HG02840 (cell line): ENCODE data around the gene PSENEN.

Source experiments
- ATAC-seq: cut with Tn5 transposase; IDR thresholded peaks from one replicate; pipeline ENCODE4 v1.9.1; 2021; ENCODE audit warnings: mild to moderate bottlenecking, moderate library complexity, moderate number of reproducible peaks; ENCODE audit not compliant: unreplicated experiment, low FRiP score

PSENEN gene

GRCh38 chr19:35732540-35733179 lies 12.8 kb upstream of the PSENEN start:
- ATAC-seq, result no peak

DNA sequence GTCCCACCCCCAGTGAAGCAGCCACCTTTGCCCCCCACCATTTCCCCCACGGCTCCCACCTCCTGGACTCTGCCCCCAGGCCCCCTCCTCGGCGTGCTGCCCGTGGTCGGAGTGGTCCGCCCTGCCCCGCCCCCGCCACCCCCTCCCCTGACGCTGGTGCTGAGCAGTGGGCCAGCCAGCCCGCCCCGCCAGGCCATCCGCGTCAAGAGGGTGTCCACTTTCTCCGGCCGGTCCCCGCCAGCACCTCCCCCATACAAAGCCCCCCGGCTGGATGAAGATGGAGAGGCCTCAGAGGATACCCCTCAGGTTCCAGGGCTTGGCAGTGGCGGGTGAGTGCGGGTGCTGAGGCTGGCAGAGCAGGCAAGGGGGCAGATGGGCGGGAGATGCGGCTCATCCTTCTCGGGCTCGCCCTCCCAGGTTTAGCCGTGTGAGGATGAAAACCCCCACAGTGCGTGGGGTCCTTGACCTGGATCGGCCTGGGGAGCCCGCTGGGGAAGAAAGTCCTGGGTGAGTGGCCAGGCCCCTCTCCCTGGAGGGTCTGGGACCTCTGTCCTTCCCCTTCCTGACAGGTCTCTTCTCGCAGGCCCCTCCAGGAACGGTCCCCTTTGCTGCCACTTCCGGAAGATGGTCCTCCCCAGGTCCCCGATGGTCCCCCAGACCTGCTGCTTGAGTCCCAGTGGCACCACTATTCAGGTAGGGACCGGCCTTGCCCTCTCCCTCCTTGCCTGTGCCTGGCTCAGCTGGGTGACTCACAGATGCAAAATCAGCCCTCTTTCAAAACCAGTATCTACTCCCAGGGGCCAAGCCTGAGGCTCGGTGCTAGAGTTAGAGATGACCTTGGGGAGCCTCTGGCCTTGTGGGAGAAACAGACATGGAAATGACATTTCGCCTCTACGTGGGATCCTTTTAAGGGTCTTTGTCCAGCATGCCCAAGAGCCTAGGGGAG lies 12.0 kb upstream of the PSENEN start:
- ATAC-seq, result no peak

- no peak for ATAC-seq
Measured at GRCh38 chr19:35734273-35734672, 11.2 kb upstream of the PSENEN start.

DNA sequence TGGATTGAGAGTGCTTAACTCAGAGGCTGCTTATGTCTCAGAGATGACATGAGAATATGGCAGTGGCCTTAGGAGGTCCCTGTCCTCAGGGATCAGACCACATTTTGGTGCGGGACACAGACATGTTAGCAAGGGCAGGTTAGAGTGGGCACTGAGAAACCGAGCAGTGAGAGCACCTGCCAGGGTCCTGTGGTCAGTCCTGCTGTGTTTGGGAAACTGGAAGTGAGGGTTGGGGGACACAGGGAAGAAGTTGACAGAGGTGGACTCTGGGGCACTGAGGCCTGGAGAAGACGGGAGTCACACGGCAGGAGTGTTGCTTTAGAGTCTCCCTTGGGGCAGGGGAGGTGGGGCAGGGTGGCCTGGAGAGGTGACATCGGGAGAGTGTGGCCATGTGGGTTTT lies 10.6 kb upstream of the PSENEN start:
- ATAC-seq, result no peak

GRCh38 chr19:35736913-35737886 lies 8.3 kb upstream of the PSENEN start:
- no peak for ATAC-seq

- no peak for ATAC-seq
Measured at GRCh38 chr19:35738021-35738886, 7.2 kb upstream of the PSENEN start.

GRCh38 chr19:35738887-35739229 lies 6.6 kb upstream of the PSENEN start:
- ATAC-seq, result no peak

DNA sequence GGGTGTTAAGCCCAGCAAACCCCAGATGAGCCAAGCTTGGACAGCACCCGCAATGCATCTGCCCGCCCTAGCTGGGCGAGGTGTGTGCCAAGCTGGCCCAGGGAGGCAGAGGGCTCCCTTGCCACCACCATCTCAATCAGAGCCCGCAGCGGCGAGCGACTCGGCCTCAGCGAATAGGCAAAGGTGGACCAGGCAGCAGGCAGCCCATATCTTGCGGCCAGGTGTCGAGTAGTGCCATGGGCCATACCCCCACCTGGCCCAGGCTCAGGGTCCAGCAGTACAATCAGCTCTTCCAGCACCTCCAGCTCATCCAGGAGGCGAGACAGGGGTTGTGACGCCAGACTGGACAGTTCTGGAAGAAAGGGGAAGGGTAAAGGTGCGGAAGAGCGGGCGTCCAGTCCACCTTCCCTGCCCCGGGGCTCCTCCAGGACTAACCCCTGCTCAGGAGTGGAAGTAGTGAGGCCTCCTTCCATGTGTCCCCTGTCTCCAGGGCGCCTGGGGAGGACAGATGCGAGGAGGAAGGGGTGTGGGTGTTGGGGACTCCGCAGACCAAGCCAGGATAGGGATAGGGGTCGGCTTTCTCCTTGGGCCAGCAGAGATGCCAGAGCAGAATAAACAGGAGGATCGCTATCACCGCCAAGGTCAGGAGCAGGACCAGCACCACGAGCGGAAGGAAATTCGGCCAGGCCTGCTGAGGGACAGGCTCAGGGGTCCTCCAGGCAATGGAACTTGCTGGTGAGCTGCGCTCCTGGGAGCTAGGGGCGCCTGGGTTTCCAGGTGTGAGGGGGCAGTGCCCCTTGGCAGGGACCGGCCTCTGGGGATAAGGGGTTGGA lies 6.0 kb upstream of the PSENEN start:
- no peak for ATAC-seq

DNA sequence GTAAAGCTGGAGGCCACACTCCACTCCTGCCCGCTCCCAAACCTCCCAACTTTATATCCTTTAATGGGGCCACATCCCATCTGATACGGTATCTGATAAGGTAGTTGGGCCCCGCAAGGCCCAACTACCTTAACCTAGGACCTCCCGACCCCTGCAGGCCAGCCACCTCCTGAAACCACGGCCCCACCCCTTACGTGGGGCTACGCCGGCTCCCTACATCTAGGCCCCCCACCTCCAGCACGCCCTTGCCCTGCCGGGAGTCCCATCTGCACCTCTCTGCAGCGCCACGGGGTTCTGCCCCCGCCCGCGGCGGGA lies 5.4 kb upstream of the PSENEN start:
- peak; percentile 13 for ATAC-seq

DNA sequence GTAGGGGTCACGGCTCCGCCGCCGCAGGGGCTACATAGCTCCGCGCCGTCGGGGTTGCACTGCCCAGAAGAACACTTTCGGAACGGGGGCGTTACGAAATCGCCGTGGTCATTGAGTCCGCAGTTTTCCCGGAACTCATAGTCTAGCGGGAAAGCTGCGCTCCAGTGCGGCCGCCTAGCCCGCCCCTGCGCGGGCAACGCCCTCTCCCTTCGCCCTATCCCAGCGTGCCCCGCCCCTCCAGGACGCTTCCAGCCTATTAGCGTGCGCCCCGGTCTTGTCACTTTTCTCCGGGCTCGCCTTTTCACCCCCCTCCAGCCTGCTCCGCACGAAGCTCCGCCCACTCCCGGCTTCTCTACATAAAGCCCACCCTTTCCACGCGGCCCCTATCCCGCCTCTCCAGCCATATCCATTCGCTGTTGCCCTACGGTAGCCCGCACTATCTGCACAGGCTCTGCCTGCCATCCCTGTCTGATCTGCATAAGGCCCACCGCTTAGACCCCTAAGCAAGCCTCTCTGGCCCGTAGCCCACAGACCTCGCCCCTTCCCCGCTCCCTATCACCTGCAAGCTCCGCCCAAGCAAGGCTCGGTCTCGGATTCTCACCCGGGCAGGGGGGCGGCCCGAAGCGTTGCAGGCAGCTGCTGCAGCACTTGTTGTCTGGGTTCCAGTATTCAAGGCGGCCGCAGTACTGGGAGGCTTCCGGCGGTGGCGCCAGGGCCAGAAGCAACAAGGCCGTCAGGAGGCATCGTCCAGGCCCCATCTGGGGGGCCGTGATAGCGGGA lies 4.8 kb upstream of the PSENEN start:
- peak; percentile 53 for ATAC-seq

DNA sequence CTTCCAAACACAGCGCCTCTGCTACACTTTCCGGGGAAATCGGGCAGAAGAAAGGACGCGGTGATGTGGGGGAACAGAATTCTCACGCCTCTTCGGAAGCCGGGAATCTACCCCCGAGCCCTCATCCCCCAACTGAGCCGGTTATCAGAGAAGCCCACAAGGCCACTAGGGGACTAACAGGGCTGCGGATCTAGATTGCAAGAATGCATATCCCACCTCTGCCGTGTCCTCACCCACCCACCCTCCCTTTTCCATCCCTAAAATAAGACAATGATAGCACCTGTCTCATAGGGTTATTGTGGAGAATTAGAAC lies 4.3 kb upstream of the PSENEN start:
- ATAC-seq, result no peak

DNA sequence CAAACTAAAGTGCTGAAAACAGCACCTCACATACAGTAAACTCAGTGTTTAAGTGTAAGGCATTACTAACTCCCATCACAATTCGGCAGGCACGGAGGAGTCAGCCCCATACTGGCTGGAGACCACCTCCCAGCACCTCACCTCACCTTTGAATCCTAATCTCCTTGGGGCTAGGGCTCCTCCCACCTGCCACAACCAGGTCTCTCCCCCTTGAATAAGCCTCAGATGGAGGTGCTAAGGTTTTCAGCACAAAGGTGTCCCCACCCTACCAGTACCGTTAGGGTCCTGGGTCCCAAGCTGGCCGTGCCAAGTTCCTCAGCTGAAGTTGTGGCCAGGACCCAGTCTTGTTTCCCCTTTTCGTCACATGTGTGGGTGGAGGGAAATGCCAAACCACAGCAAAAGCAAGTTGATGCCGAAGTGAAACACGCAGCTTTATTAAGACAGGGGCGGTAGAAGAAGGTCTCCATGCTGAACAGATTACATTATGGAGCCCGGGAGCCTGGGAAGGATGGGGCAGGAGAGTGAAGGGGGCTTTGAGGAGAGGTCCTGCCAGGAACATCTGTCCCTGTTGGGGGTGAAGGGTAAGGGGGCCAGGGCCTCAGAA lies 3.2 kb upstream of the PSENEN start, which contains the start of gene IGFLR1:
TSS of gene IGFLR1 (minus strand) at position 332 of the 604 bp plus-strand sequence. CDS start 1,272 bp downstream, outside the sequence.
- no peak for ATAC-seq

DNA sequence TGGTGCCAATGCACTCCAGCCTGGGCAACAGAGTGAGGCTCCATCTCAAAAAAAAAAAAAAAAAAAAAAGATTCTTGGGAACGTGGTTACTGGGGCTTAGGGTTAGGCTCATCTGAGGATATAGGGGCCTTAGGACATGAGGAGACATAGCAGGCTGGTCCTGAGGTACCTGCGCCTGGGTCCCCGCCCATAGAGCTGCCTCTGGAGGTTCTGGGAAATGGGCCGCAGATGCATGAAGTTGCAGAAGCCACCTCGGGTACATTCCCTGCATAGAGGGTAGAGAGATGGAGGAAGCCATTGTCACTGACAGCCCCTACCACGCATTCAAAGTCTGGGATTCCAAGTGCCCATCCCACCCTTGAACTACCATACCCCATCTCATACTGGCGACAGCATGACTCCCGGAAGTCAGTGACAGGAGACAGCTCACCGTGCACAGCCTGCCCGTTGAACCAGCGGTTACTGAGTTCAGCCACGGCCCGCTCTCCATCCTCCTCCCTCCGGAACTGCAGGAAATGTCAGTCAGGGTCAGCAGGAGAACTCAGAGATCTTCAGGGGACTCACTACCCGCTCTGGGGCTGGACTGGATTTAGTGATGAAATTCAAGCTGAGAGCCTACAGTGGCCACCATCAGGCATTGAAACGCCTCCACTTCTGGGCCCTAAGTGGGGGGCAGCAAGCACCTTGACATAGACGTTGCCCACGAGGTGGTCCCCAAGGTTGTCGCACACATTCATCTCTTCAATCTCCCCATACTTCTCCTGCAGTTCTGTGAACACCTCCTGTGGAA lies 1.6 kb upstream of the PSENEN start:
- no peak for ATAC-seq

DNA sequence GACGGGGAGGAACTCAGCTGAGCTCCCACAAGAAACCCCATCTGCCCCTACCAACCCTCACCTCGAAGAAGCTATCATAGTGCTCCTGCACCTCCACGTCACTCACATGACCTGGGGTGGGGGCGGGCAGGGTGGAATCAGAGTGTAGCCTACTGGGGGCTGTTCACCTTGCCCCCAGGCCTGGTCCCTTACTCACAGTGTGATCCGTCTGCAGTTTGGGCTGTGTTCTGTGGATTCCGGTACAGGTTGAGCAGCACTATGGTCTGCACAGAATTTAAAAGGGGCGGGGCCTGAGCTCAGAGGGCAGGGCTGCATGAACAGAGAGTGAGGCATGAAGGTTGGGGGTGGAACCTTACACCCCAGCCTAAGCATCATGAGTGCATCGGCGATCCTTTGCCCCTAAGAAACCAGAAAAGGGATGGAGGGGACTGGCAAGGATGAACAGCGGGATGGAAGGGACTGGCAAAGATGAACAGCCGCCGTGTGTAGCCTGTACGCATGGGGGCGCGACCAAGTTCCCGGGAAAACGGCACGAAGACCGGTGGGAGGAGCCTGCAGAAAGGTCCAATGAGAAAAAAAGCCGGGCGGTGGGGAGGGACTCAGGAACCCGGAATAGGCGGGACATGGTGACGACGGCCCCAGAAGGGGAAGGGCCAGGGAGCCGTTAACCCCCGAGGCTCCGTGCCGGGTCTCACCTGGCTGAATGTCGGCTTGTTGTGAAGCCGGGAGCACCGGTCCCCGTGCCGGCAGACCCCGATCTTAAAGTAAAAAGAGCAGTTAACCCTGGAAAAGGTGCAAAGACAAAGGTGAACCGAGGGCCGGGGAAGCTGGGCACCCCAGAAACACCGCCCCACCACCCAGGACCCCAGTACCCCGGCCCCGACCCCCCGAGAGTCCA lies 772 bp upstream of the PSENEN start:
- ATAC-seq, result peak; percentile 38

- ATAC-seq, result no peak
Measured at GRCh38 chr19:35746087-35746462, 624 bp downstream of the PSENEN start.

DNA sequence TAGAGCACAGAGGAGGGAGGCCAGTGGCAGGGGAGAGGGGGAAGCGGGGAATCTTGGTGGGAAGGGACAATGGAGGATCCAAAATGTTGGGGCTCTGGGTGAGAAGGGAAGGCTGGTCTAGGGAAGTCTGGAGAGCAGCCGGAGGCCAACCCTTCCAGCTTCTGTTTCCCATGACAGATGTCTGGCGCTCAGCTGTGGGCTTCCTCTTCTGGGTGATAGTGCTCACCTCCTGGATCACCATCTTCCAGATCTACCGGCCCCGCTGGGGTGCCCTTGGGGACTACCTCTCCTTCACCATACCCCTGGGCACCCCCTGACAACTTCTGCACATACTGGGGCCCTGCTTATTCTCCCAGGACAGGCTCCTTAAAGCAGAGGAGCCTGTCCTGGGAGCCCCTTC lies 1.1 kb downstream of the PSENEN start:
- ATAC-seq, result no peak
